Trophoblast cell (in vitro differentiated cells and primary cell): ENCODE results near the gene RASGRP3.

Source experiments
- DNase-seq, 2 donors: peaks; one replicate each; pipeline ENCODE4 v3.0.0-alpha.2; 2016
- H2AFZ ChIP-seq: 2 replicates; pipeline ENCODE4 v1.6.1; 2013; ENCODE audit warnings: low read length, moderate library complexity, mild to moderate bottlenecking; ENCODE audit not compliant: insufficient read depth, poor library complexity
- H2AK5ac ChIP-seq: 2 replicates; pipeline ENCODE4 v1.6.1; 2013; ENCODE audit warnings: mild to moderate bottlenecking, low read length
- H2BK120ac ChIP-seq: 2 replicates; pipeline ENCODE4 v1.6.1; 2013; ENCODE audit warnings: low read length, mild to moderate bottlenecking, moderate library complexity; ENCODE audit not compliant: insufficient read depth, poor library complexity
- H2BK12ac ChIP-seq: 2 replicates; pipeline ENCODE4 v1.6.1; 2013; ENCODE audit warnings: mild to moderate bottlenecking, low read length, moderate library complexity
- H2BK5ac ChIP-seq: 2 replicates; pipeline ENCODE4 v1.6.1; 2013; ENCODE audit warnings: low read length, low read depth, moderate library complexity, mild to moderate bottlenecking; ENCODE audit not compliant: poor library complexity
- H3K14ac ChIP-seq: 2 replicates; pipeline ENCODE4 v1.6.1; 2013; ENCODE audit warnings: mild to moderate bottlenecking, low read length
- H3K18ac ChIP-seq: 2 replicates; pipeline ENCODE4 v1.6.1; 2013; ENCODE audit warnings: mild to moderate bottlenecking, low read length
- H3K23ac ChIP-seq: 2 replicates; pipeline ENCODE4 v1.6.1; 2013; ENCODE audit warnings: low read length
- H3K27ac ChIP-seq: 2 replicates; pipeline ENCODE4 v1.5.1; 2013; ENCODE audit warnings: low read depth, mild to moderate bottlenecking, inconsistent platforms, low read length, moderate library complexity
- H3K27me3 ChIP-seq: 2 replicates; pipeline ENCODE4 v1.6.1; 2013; ENCODE audit warnings: inconsistent platforms, mild to moderate bottlenecking, low read length, moderate library complexity; ENCODE audit not compliant: insufficient read depth
- H3K36me3 ChIP-seq, 2 experiments: 1 replicate in 1 of 2; 2 replicates in 1 of 2; pipeline ENCODE4 v1.6.1; 2013; ENCODE audit warnings: low read length in 2 of 2, mild to moderate bottlenecking in 2 of 2, moderate library complexity in 1 of 2; ENCODE audit not compliant: insufficient read depth in 2 of 2, control insufficient read depth in 1 of 2
- H3K4ac ChIP-seq: 2 replicates; pipeline ENCODE4 v1.6.1; 2013; ENCODE audit warnings: low read depth, mild to moderate bottlenecking, low read length, moderate library complexity
- H3K4me1 ChIP-seq, 2 experiments: 1 replicate in 1 of 2; 2 replicates in 1 of 2; pipeline ENCODE4 v1.6.1; 2013; ENCODE audit warnings: low read length in 2 of 2, mild to moderate bottlenecking in 2 of 2, moderate library complexity in 1 of 2; ENCODE audit not compliant: insufficient read depth in 2 of 2, control insufficient read depth in 1 of 2
- H3K4me2 ChIP-seq: 2 replicates; pipeline ENCODE4 v1.6.1; 2013; ENCODE audit warnings: inconsistent platforms, mild to moderate bottlenecking, low read length, moderate library complexity
- H3K4me3 ChIP-seq: 2 replicates; pipeline ENCODE4 v1.5.1; 2013; ENCODE audit warnings: mild to moderate bottlenecking, low read depth, low read length, inconsistent platforms
- H3K79me1 ChIP-seq: one replicate; pipeline ENCODE4 v1.6.1; 2013; ENCODE audit warnings: low read length
- H3K79me2 ChIP-seq: 2 replicates; pipeline ENCODE4 v1.6.1; 2013; ENCODE audit warnings: low read length, mild to moderate bottlenecking; ENCODE audit not compliant: control insufficient read depth, insufficient read depth, poor library complexity
- H3K9ac ChIP-seq: 2 replicates; pipeline ENCODE4 v1.6.1; 2013; ENCODE audit warnings: mild to moderate bottlenecking, low read length
- H3K9me3 ChIP-seq: 2 replicates; pipeline ENCODE4 v1.6.1; 2013; ENCODE audit warnings: low read depth, mild to moderate bottlenecking, control low read depth, inconsistent platforms, low read length; ENCODE audit not compliant: insufficient read depth
- H4K12ac ChIP-seq: 2 replicates; pipeline ENCODE4 v1.6.1; 2013; ENCODE audit warnings: low read depth, mild to moderate bottlenecking, low read length, moderate library complexity
- H4K8ac ChIP-seq: 2 replicates; pipeline ENCODE4 v1.6.1; 2013; ENCODE audit warnings: low read depth, mild to moderate bottlenecking, low read length, moderate library complexity
- H4K91ac ChIP-seq: one replicate; pipeline ENCODE4 v1.6.1; 2013; ENCODE audit warnings: low read depth, mild to moderate bottlenecking, low read length, moderate library complexity
- WGBS: extraction: QIAGEN DNeasy Blood & Tissue Kit; methylation state at CpG from one replicate; pipeline ENCODE4 v1.1.7; 2013; ENCODE audit warnings: missing lambda C conversion rate; ENCODE audit not compliant: insufficient read length, insufficient coverage; ENCODE audit errors: extremely low coverage; 5-methylcytosine and 5-hydroxymethylcytosine counted together

Gene RASGRP3

GRCh38 chr2:33606622-33607021 lies 130.2 kb downstream of the RASGRP3 start:
- no peak overlapping the region for H2BK5ac ChIP-seq
- H3K4me3 ChIP-seq: no peak overlapping the region
- H2BK120ac ChIP-seq: no peak overlapping the region
- H3K9me3 ChIP-seq: peaks cover 5% of the 10 kb centered on the region
- H3K79me1 ChIP-seq: no peaks in the 10 kb centered on the region
- no peak overlapping the region for H3K4me2 ChIP-seq
- no peaks in the 10 kb centered on the region for H3K79me2 ChIP-seq
- H2AK5ac ChIP-seq: no peak overlapping the region
- peaks cover 0 to 7% of the 10 kb centered on the region in 2 experiments for H3K4me1 ChIP-seq
- H3K18ac ChIP-seq: no peak overlapping the region
- peaks cover 0 to 5% of the 10 kb centered on the region in 2 experiments for H3K36me3 ChIP-seq
- no peak overlapping the region for H2AFZ ChIP-seq
- H3K27me3 ChIP-seq: no peaks in the 10 kb centered on the region
- H4K91ac ChIP-seq: no peak overlapping the region
- no peak overlapping the region for H3K4ac ChIP-seq
- no peak overlapping the region for H3K9ac ChIP-seq
- WGBS: no CpG with 5 or more reads among the region's 7 CpGs
- no peak overlapping the region for H4K12ac ChIP-seq
- no peak overlapping the region for H2BK12ac ChIP-seq
- no peak for DNase-seq
- H3K27ac ChIP-seq: no peak overlapping the region
- no peak overlapping the region for H3K14ac ChIP-seq
- no peak overlapping the region for H4K8ac ChIP-seq
- no peak overlapping the region for H3K23ac ChIP-seq

GRCh38 chr2:33607251-33607721 lies 130.8 kb downstream of the RASGRP3 start:
- no peak overlapping the region for H3K27ac ChIP-seq
- DNase-seq: no peak
- no peak overlapping the region for H3K4me3 ChIP-seq
- no peak overlapping the region for H3K4me2 ChIP-seq
- no peak overlapping the region for H3K4ac ChIP-seq
- H2AFZ ChIP-seq: no peak overlapping the region
- no peak overlapping the region for H2BK5ac ChIP-seq
- no peak overlapping the region for H3K18ac ChIP-seq
- H2AK5ac ChIP-seq: no peak overlapping the region
- no peak overlapping the region for H4K91ac ChIP-seq
- peaks cover 8% of the 10 kb centered on the region for H3K9me3 ChIP-seq
- no peaks in the 10 kb centered on the region for H3K27me3 ChIP-seq
- H3K9ac ChIP-seq: no peak overlapping the region
- no peak overlapping the region for H3K14ac ChIP-seq
- H4K8ac ChIP-seq: no peak overlapping the region
- no peak overlapping the region for H3K23ac ChIP-seq
- no CpG with 5 or more reads among the region's 4 CpGs for WGBS
- no peak overlapping the region for H4K12ac ChIP-seq
- peaks cover 0 to 5% of the 10 kb centered on the region in 2 experiments for H3K36me3 ChIP-seq
- no peaks in the 10 kb centered on the region for H3K79me2 ChIP-seq
- H3K4me1 ChIP-seq: peaks cover 0 to 7% of the 10 kb centered on the region in 2 experiments
- H2BK12ac ChIP-seq: no peak overlapping the region
- no peak overlapping the region for H2BK120ac ChIP-seq
- H3K79me1 ChIP-seq: no peaks in the 10 kb centered on the region

- H3K4me2 ChIP-seq: no peak overlapping the region
- no peak for DNase-seq
These were observed 131.5 kb downstream of the RASGRP3 start for GRCh38 chr2:33607905-33608304.

GRCh38 chr2:33614190-33614589 lies 137.7 kb downstream of the RASGRP3 start:
- H3K4me2 ChIP-seq: no peak overlapping the region
- no peak overlapping the region for H2BK120ac ChIP-seq
- no peak overlapping the region for H2BK12ac ChIP-seq
- no peak overlapping the region for H3K18ac ChIP-seq
- H2AFZ ChIP-seq: no peak overlapping the region
- H4K91ac ChIP-seq: no peak overlapping the region
- H2AK5ac ChIP-seq: no peak overlapping the region
- H3K27ac ChIP-seq: no peak overlapping the region
- peaks cover 0 to 2% of the 10 kb centered on the region in 2 experiments for H3K4me1 ChIP-seq
- no peak overlapping the region for H4K8ac ChIP-seq
- no peak overlapping the region for H3K4me3 ChIP-seq
- H3K9ac ChIP-seq: no peak overlapping the region
- H2BK5ac ChIP-seq: no peak overlapping the region
- H4K12ac ChIP-seq: no peak overlapping the region
- no peak overlapping the region for H3K14ac ChIP-seq
- H3K36me3 ChIP-seq: peaks cover 0 to 5% of the 10 kb centered on the region in 2 experiments
- H3K23ac ChIP-seq: no peak overlapping the region
- H3K79me1 ChIP-seq: no peaks in the 10 kb centered on the region
- no peaks in the 10 kb centered on the region for H3K27me3 ChIP-seq
- no peak overlapping the region for H3K4ac ChIP-seq
- H3K9me3 ChIP-seq: peaks cover 8% of the 10 kb centered on the region
- no peaks in the 10 kb centered on the region for H3K79me2 ChIP-seq
- no peak for DNase-seq

More at GRCh38 chr2:33607905-33608304, 131.5 kb downstream of the RASGRP3 start:
- Histone ChIP-seq H3K9me3 (peaks cover 8% of the 10 kb centered on the region), H2AK5ac (no peak overlapping the region), H3K9ac (no peak overlapping the region), H3K4me1 (peaks cover 0 to 7% of the 10 kb centered on the region in 2 experiments), H3K27ac (no peak overlapping the region), H4K12ac (no peak overlapping the region), H4K91ac (no peak overlapping the region), H3K27me3 (no peaks in the 10 kb centered on the region), H3K79me2 (no peaks in the 10 kb centered on the region), H2BK120ac (no peak overlapping the region), H2BK5ac (no peak overlapping the region), H3K36me3 (peaks cover 0 to 5% of the 10 kb centered on the region in 2 experiments), H3K4me3 (no peak overlapping the region), H3K4ac (no peak overlapping the region), H3K23ac (no peak overlapping the region), H3K14ac (no peak overlapping the region), H2AFZ (no peak overlapping the region), H4K8ac (no peak overlapping the region), H2BK12ac (no peak overlapping the region), H3K18ac (no peak overlapping the region), H3K79me1 (no peaks in the 10 kb centered on the region)
- no CpG with 5 or more reads among the region's 2 CpGs for WGBS
